Epithelial cell of esophagus (primary cell): ENCODE measurements around the gene TPPP3.

ENCODE experiments used
- DNase-seq: peaks from one replicate; pipeline ENCODE4 v3.0.0; 2010; ENCODE audit warnings: low read depth
- H3K4me3 ChIP-seq: 2 replicates; pipeline ENCODE4 v1.5.1; 2011; ENCODE audit warnings: mild to moderate bottlenecking, low read length, control low read depth
- TF ChIP-seq, protein P1 (sequence below): IDR thresholded peaks from 2 replicates; pipeline ENCODE4 v1.5.1; 2011; ENCODE audit warnings: low read depth, mild to moderate bottlenecking, low read length, control low read depth, inconsistent platforms; ENCODE audit not compliant: insufficient read depth; ENCODE audit errors: missing control alignments

TPPP3 gene

DNA sequence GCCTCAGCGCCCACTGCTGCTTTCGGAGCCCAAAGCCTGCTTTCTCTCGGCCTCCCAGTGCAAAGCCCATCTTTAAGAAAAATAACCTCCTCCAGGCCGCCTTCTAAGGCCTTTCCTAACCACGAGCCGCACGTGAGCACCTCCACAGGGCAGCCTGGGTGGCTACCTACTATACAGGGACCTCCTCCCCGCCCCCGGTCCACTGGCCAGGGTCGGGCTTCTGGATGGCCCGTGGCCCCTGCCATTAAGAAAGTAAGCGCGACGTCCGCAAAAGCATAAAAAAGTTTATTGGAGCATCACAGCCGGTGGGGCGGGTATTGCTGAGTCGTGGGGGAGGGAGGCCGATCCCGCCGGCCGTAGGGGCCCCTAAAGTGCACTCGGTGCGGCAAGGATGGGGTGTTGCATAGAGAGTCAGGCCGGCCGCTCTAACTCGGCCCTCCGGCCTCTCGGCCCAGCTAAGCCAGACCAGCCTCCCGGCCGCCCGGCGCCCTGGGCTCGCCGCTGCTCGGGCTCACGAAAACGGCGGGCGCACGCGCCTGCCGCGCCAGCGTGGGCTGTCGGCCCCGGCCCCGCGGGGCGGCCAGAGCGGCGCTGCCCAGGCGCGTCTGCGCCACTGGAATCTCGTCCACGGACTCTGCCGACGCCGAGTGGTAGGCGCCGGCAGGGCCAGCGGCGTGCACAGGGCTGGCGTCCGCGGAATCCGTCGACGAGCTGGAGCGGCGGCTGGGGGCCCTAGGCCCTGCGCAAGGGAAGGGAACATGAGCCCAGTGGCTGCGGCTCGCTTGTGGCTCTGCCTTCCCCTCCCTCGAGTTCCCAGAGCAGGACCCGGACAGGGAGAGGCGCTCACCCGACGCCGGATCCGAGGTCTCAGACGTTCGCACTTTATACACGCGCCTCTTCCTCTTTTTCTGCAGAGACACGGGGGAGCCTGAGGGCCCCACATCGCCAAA, 1.1 kb upstream of the TPPP3 start:
- no peak overlapping the region for H3K4me3 ChIP-seq
- TF ChIP-seq, protein P1, sequence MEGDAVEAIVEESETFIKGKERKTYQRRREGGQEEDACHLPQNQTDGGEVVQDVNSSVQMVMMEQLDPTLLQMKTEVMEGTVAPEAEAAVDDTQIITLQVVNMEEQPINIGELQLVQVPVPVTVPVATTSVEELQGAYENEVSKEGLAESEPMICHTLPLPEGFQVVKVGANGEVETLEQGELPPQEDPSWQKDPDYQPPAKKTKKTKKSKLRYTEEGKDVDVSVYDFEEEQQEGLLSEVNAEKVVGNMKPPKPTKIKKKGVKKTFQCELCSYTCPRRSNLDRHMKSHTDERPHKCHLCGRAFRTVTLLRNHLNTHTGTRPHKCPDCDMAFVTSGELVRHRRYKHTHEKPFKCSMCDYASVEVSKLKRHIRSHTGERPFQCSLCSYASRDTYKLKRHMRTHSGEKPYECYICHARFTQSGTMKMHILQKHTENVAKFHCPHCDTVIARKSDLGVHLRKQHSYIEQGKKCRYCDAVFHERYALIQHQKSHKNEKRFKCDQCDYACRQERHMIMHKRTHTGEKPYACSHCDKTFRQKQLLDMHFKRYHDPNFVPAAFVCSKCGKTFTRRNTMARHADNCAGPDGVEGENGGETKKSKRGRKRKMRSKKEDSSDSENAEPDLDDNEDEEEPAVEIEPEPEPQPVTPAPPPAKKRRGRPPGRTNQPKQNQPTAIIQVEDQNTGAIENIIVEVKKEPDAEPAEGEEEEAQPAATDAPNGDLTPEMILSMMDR: no peak
- no peak for DNase-seq

DNA sequence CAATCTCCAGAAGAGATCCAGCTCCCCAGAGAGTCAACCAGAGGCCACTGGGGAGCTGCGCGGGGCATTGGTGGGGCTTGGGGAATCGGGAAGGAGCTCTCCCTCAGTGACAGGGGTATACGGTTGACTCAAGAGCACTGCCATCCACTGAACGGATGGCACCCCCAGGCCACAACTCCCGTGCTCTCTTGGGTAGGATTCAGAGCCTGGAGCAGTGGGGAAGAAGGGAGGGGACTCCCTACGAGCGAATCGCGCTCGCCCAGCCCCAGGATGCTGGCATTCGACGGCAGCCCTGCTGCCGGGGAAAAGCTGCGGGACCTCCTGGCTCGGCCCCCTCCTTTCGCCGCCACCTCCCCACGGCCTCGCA, 473 bp upstream of the TPPP3 start:
- TF ChIP-seq, protein P1: no peak
- H3K4me3 ChIP-seq: no peak overlapping the region
- DNase-seq: no peak

DNA sequence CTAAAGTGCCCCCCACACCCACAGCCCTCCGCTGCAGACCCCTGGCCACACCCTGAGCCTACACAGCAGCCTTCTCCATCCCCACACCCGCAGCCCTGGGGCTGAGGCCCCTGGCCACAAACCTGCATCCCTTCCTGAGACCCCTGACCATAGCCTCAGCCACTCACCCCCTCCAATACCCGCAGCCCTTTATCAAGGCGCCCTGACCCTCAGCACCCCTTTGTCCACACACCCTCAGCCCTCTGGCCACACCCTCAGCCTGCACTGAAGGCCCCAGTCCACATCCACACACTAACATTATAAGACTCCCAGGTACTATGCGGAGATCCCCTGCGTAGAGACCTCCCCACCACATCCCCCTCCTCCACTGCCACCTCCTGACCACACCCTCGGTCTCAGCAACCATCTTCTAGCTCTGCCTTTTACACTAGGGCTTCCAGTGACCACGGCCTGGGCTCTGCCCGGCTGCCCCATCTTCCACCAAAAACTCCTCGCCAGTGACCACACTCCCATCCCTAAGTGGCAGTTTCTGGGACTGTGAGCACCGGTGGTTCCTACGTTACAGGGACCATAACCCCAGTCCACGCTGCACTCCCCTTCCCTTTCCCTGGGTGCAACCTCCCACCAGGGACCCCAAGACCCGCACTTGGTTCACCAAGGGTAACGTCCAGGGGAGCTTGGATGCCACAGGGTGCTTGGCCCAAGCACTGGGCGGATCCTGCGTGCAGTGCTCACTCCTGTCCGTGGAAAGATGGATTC, 818 bp downstream of the TPPP3 start:
- DNase-seq: no peak
- no peak overlapping the region for H3K4me3 ChIP-seq
- TF ChIP-seq, protein P1: no peak

DNA sequence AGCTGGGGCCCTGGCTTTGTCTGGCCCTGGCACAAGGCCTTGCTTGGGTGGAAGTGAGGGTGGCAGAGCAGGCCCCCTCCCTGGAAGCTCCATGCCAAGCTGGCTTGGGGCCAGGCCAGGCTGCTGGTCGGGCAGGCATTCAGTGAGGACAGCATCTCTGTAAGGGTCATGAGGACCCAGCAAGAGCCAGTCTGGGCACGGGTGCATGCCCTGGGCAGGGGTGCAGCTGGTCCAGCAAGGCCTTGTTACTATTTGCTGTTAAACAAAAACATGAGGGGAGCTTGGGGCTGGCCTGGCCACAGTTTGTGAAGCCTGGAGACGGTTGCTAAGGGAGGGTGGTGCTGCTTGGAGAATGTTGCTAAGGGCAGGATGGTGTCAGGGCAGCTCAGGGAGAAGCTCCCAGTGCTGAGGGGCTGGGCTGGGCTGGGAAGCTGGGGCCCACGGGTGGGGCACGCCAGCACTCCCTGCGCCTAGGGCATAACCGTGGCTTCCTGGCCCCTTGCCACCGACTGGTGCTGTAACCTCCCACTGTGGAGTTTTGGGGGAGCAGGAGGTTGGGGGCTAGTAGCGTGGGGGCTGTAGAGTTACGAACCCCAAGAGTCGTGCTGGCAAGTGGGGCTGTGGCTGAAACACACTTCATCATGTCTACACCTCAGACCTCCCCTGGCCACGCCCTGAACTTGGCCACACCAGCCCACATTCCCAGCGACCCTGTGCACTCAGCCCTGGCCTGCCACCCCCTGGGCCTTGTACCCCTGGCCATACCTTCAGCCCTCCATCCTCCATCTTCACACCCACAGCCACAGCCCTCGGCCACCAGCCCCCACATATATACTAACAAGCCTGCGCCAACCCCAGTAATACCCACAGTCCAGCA, 1.6 kb downstream of the TPPP3 start:
- H3K4me3 ChIP-seq: no peak overlapping the region
- TF ChIP-seq, protein P1: no peak
- no peak for DNase-seq

DNA sequence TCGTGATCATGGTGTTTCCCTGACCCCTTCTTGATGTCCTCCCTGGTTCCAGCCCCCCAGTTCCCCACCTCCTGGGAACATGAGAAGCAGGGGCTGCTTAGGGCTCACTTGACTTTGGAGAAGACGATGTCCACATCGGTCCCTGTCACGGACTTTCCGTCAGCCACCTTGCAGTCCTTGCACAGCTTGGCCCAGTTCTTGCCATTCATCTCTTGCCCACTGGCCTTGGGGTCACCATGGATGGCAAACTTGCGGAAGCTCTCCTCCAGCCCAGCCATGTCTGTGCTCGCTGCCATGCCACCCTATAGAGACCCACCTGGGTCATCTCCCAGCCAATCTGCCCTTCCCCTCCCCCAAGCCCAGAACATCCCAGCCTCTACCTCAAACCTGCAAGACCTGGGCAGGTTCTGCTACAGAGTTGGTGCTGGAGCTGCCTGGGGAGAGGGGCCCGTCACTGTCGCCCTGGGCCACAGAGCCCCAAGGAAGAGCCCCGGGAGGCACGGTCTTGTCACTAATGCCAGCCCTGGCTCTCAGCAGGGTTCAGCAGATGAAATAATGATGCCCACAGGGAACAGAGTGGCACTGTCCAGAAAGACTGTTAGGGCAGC, 2.4 kb downstream of the TPPP3 start:
- no peak for DNase-seq
- TF ChIP-seq, protein P1: no peak
- H3K4me3 ChIP-seq: no peak overlapping the region

DNA sequence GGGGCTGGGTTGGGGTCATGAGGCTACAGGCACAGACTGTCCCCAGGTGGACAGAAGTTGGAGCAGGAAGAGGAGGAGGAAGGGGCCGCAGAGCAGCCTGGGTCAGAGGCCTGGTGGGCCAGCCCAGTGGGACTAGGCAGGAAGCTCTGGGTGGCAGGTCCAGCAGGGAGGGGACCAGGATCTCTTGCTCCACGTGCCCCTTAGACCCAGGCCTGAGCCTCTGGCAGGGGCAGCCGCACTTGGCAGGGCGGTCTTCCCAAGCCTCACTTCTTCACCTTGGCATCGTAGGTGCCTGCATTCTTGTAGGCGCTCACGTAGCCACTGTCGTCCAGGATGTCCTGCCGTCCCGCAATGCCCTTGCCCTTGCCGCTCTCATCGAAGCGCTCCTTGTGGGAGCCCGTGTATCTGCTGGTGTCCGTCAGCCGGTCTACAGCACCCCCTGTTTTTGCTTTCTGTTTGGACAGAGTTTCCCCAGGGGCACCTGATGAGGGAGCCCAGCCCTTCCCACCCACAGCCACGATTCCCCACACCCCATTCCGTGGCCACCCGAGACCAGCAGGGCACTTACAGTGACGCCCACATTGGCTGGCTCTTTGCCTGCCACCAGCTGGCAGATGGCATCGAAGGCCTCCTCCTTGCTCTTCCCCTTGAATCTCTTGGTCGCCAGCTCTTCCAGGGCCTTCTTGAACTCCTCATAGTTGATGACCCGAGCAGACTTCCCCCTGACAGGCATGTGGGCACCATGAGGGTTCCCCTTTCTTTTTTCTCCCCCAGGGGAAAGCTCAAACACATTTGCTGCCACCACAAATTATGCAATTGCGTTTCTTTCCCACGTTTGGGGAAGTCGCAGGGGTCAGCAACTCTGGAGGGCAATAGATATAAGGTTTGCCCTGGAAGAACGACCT, 3.1 kb downstream of the TPPP3 start:
- H3K4me3 ChIP-seq: no peak overlapping the region
- no peak for DNase-seq
- TF ChIP-seq, protein P1: no peak
